BLaER1 treated with 17β-estradiol and CSF1 and Interleukin-3, amounts not matched to agents 10 nM and 100 nM (cell line): ENCODE measurements around the gene STING1.
"Not testable (repeated sequence)": the region's sequence is repeated elsewhere in the genome, so short reads cannot be mapped to it uniquely, and the experiment has no call there.

ENCODE experiments used
- H3K27ac ChIP-seq, 11 experiments: shearing (Covaris generic); formaldehyde crosslinking; 2 replicates each; pipeline ENCODE4 v1.8.1; 2022
- H3K27me3 ChIP-seq, 11 experiments: shearing (Covaris generic); formaldehyde crosslinking; 2 replicates each; pipeline ENCODE4 v1.8.1; 2022
- H3K36me3 ChIP-seq, 11 experiments: shearing (Covaris generic); formaldehyde crosslinking; 2 replicates each; pipeline ENCODE4 v1.8.1; 2022
- H3K4me1 ChIP-seq, 10 experiments: shearing (Covaris generic); formaldehyde crosslinking; 2 replicates each; pipeline ENCODE4 v1.8.1; 2022
- H3K4me2 ChIP-seq, 11 experiments: shearing (Covaris generic); formaldehyde crosslinking; 2 replicates each; pipeline ENCODE4 v1.8.1; 2022
- H3K4me3 ChIP-seq, 10 experiments: shearing (Covaris generic); formaldehyde crosslinking; 2 replicates each; pipeline ENCODE4 v1.8.1; 2022
- H3K9ac ChIP-seq, 11 experiments: shearing (Covaris generic); formaldehyde crosslinking; 2 replicates each; pipeline ENCODE4 v1.8.1; 2022
- H3K9me3 ChIP-seq, 11 experiments: shearing (Covaris generic); formaldehyde crosslinking; replicated peaks in 1 of 11; 2 replicates each; pipeline ENCODE4 v1.8.1; 2022
- H4K20me1 ChIP-seq, 11 experiments: shearing (Covaris generic); formaldehyde crosslinking; 2 replicates each; pipeline ENCODE4 v1.8.1; 2022
- Cebpa-rat ChIP-seq, 11 experiments: shearing (Covaris generic); IDR thresholded peaks; 2 replicates each; pipeline ENCODE4 v1.8.1; 2022

The STING1 gene

GRCh38 chr5:139492700-139493192 is 10.2 kb upstream of the STING1 start:
- Histone ChIP-seq H3K4me1 (peaks cover 48 to 89% (median 64%) of the 10 kb centered on the region in 10 experiments), H3K9ac (peak overlapping the region in 7 of 11 experiments; percentile 0 to 54 (median 13); a peak in 11 of 22 replicates), H3K4me3 (peak overlapping the region in 1 of 10 experiments; percentile 20; a peak in 2 of 20 replicates), H4K20me1 (no peaks in the 10 kb centered on the region), H3K27me3 (no peaks in the 10 kb centered on the region), H3K9me3 (no peaks in the 10 kb centered on the region), H3K4me2 (peak overlapping the region; percentile 61 to 80 (median 72)), H3K36me3 (no peaks in the 10 kb centered on the region), H3K27ac (peak overlapping the region in 7 of 11 experiments; percentile 4 to 52 (median 26); a peak in 10 of 22 replicates)
- peak in 1 of 11 experiments; percentile 21; a peak in 1 of 22 replicates for TF ChIP-seq Cebpa-rat (IDR thresholded peaks at IDR 0.05)

- TF ChIP-seq Cebpa-rat (IDR thresholded peaks at IDR 0.05): no peak
- Histone ChIP-seq H3K4me3 (peak overlapping the region in 2 of 10 experiments; percentile 7 to 25; a peak in 2 of 20 replicates), H3K4me1 (peaks cover 41 to 91% (median 54%) of the 10 kb centered on the region in 10 experiments), H3K27me3 (no peaks in the 10 kb centered on the region), H3K9me3 (no peaks in the 10 kb centered on the region), H4K20me1 (no peaks in the 10 kb centered on the region), H3K9ac (peak overlapping the region in 10 of 11 experiments; percentile 3 to 71 (median 56); a peak in 18 of 22 replicates), H3K27ac (peak overlapping the region; percentile 33 to 83 (median 78); a peak in 21 of 22 replicates), H3K4me2 (peak overlapping the region; percentile 61 to 90 (median 77)), H3K36me3 (no peaks in the 10 kb centered on the region)
Observed at GRCh38 chr5:139488260-139488659, 5.7 kb upstream of the STING1 start.

GRCh38 chr5:139486201-139486600 is 3.6 kb upstream of the STING1 start:
- no peak overlapping the region for H3K27ac ChIP-seq
- H3K9me3 ChIP-seq: no peaks in the 10 kb centered on the region
- 0 out of 22 replicates have a peak overlapping the region, but pooled peaks of 1 of the 11 experiments have one; percentile 7 for H3K4me2 ChIP-seq
- H3K4me1 ChIP-seq: peaks cover 50 to 82% (median 58%) of the 10 kb centered on the region in 10 experiments
- no peaks in the 10 kb centered on the region for H3K27me3 ChIP-seq
- H3K36me3 ChIP-seq: peaks cover 0 to 4% (median 0%) of the 10 kb centered on the region in 11 experiments; a peak in 2 of 22 replicates
- H3K9ac ChIP-seq: no peak overlapping the region
- TF ChIP-seq Cebpa-rat (IDR thresholded peaks at IDR 0.05): no peak
- peaks cover 0 to 3% (median 0%) of the 10 kb centered on the region in 11 experiments; a peak in 3 of 22 replicates for H4K20me1 ChIP-seq
- H3K4me3 ChIP-seq: no peak overlapping the region

- Histone ChIP-seq H3K4me3 (peak overlapping the region in 8 of 10 experiments; percentile 48 to 93 (median 78); a peak in 15 of 20 replicates), H3K4me2 (peak overlapping the region; percentile 83 to 100 (median 99)), H3K4me1 (peaks cover 65 to 81% (median 75%) of the 10 kb centered on the region in 10 experiments), H3K27ac (peak overlapping the region; percentile 67 to 98 (median 92); a peak in 21 of 22 replicates), H3K9ac (peak overlapping the region; percentile 76 to 96 (median 86); a peak in 20 of 22 replicates), H3K36me3 (peaks cover 0 to 37% (median 13%) of the 10 kb centered on the region in 11 experiments; a peak in 16 of 22 replicates), H4K20me1 (peaks cover 0 to 37% (median 0%) of the 10 kb centered on the region in 11 experiments; a peak in 5 of 22 replicates)
- H3K9me3 ChIP-seq, H3K27me3 ChIP-seq: not testable (repeated sequence)
Observed at GRCh38 chr5:139482890-139483208, 291 bp upstream of the STING1 start.

GRCh38 chr5:139481580-139482049 is 943 bp downstream of the STING1 start:
- H4K20me1 ChIP-seq: peaks cover 0 to 49% (median 0%) of the 10 kb centered on the region in 11 experiments; a peak in 7 of 22 replicates
- TF ChIP-seq Cebpa-rat (IDR thresholded peaks at IDR 0.05): no peak
- H3K36me3 ChIP-seq: peaks cover 0 to 50% (median 24%) of the 10 kb centered on the region in 11 experiments; a peak in 17 of 22 replicates
- peak overlapping the region; percentile 83 to 100 (median 99) for H3K4me2 ChIP-seq
- no peaks in the 10 kb centered on the region for H3K27me3 ChIP-seq
- H3K27ac ChIP-seq: peak overlapping the region; percentile 67 to 98 (median 92)
- H3K9ac ChIP-seq: peak overlapping the region; percentile 76 to 96 (median 86)
- H3K9me3 ChIP-seq: no peaks in the 10 kb centered on the region
- peak overlapping the region; percentile 48 to 93 (median 69) for H3K4me3 ChIP-seq
- H3K4me1 ChIP-seq: peaks cover 75 to 87% (median 81%) of the 10 kb centered on the region in 10 experiments

GRCh38 chr5:139481122-139481533 is 1.4 kb downstream of the STING1 start:
- Histone ChIP-seq H3K36me3 (peaks cover 0 to 54% (median 25%) of the 10 kb centered on the region in 11 experiments; a peak in 17 of 22 replicates), H4K20me1 (peaks cover 0 to 54% (median 0%) of the 10 kb centered on the region in 11 experiments; a peak in 7 of 22 replicates), H3K27ac (peak overlapping the region; percentile 67 to 98 (median 92); a peak in 21 of 22 replicates), H3K4me2 (peak overlapping the region; percentile 83 to 100 (median 99)), H3K9me3 (no peaks in the 10 kb centered on the region), H3K27me3 (no peaks in the 10 kb centered on the region), H3K9ac (peak overlapping the region; percentile 76 to 96 (median 86)), H3K4me1 (peaks cover 76 to 92% (median 84%) of the 10 kb centered on the region in 10 experiments), H3K4me3 (peak overlapping the region; percentile 48 to 93 (median 69))
- no peak for TF ChIP-seq Cebpa-rat (IDR thresholded peaks at IDR 0.05)

- H3K4me2 ChIP-seq: peak overlapping the region; percentile 83 to 100 (median 99); a peak in 21 of 22 replicates
- H3K9me3 ChIP-seq, H3K27me3 ChIP-seq: not testable (repeated sequence)
- H3K36me3 ChIP-seq: peaks cover 0 to 66% (median 30%) of the 10 kb centered on the region in 11 experiments; a peak in 17 of 22 replicates
- H3K4me1 ChIP-seq: peaks cover 83 to 100% (median 92%) of the 10 kb centered on the region in 10 experiments
- peak overlapping the region in 6 of 11 experiments; percentile 12 to 95 (median 20); a peak in 4 of 22 replicates for H3K27ac ChIP-seq
- peak overlapping the region in 5 of 10 experiments; percentile 67 to 93 (median 88); a peak in 8 of 20 replicates for H3K4me3 ChIP-seq
- H4K20me1 ChIP-seq: peaks cover 0 to 68% (median 0%) of the 10 kb centered on the region in 11 experiments; a peak in 7 of 22 replicates
- H3K9ac ChIP-seq: peak overlapping the region in 5 of 11 experiments; percentile 79 to 96 (median 91); a peak in 9 of 22 replicates
Observed at GRCh38 chr5:139479729-139480128, 2.8 kb downstream of the STING1 start.

- H3K9me3 ChIP-seq, H3K27me3 ChIP-seq: not testable (repeated sequence)
- peak overlapping the region in 8 of 11 experiments; percentile 0 to 95 (median 26); a peak in 8 of 22 replicates for H3K27ac ChIP-seq
- peak overlapping the region in 8 of 11 experiments; percentile 19 to 96 (median 54); a peak in 10 of 22 replicates for H3K9ac ChIP-seq
- H3K4me1 ChIP-seq: peaks cover 83 to 100% (median 92%) of the 10 kb centered on the region in 10 experiments
- H4K20me1 ChIP-seq: peaks cover 0 to 68% (median 0%) of the 10 kb centered on the region in 11 experiments; a peak in 7 of 22 replicates
- peak overlapping the region; percentile 83 to 100 (median 99); a peak in 21 of 22 replicates for H3K4me2 ChIP-seq
- H3K36me3 ChIP-seq: peaks cover 0 to 74% (median 30%) of the 10 kb centered on the region in 11 experiments; a peak in 17 of 22 replicates
- H3K4me3 ChIP-seq: peak overlapping the region in 4 of 10 experiments; percentile 86 to 93 (median 90); a peak in 8 of 20 replicates
Observed at GRCh38 chr5:139478657-139479423, 3.7 kb downstream of the STING1 start.
